Loucy (cell line): ENCODE results near the gene BMERB1.

ENCODE experiments used
- EZH2phosphoT487 ChIP-seq: fragments of 200-600 bp; IDR thresholded peaks from 2 replicates; pipeline ENCODE4 v1.6.1; 2018; ENCODE audit warnings: antibody characterized with exemption, mild to moderate bottlenecking, moderate library complexity, borderline replicate concordance
- TF ChIP-seq, protein P1 (sequence below): fragments of 200-600 bp; sonication (generic); conservative IDR thresholded peaks from 2 replicates; pipeline ENCODE4 v1.5.1; 2014; ENCODE audit warnings: mild to moderate bottlenecking, antibody characterized with exemption, low read length

DNA sequence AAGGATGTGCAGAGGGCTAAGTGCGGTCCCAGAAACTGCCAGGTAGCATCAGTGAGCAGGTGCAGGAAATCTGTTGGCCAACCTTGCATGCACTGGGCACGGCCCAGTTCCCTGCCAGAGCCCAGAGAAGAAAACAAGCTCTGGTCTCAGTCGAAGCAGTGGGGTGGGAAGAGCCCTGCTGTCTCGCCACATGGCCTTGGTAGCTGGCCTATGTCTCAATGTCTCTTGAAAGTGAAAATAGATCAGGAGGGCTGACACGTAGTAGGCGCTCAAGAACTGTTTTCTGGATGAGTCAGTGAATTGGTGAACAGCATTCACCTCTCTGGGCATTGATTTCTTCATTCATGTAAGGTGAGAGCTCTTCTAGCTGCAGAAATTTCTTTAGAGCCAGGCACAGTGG lies 118.1 kb downstream of the BMERB1 start:
- TF ChIP-seq, protein P1, sequence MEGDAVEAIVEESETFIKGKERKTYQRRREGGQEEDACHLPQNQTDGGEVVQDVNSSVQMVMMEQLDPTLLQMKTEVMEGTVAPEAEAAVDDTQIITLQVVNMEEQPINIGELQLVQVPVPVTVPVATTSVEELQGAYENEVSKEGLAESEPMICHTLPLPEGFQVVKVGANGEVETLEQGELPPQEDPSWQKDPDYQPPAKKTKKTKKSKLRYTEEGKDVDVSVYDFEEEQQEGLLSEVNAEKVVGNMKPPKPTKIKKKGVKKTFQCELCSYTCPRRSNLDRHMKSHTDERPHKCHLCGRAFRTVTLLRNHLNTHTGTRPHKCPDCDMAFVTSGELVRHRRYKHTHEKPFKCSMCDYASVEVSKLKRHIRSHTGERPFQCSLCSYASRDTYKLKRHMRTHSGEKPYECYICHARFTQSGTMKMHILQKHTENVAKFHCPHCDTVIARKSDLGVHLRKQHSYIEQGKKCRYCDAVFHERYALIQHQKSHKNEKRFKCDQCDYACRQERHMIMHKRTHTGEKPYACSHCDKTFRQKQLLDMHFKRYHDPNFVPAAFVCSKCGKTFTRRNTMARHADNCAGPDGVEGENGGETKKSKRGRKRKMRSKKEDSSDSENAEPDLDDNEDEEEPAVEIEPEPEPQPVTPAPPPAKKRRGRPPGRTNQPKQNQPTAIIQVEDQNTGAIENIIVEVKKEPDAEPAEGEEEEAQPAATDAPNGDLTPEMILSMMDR: no peak
- no peak for TF ChIP-seq EZH2phosphoT487
